ENCODE results near the gene PPP2R1B. TPM values are rescaled to one million over a fixed set of nuclear protein-coding genes. Genes with fewer than 3 reads are reported as not detected.

PPP2R1B gene
- polyA plus RNA-seq, 1 donor from 2014 or later, result 10.4 TPM

- no peak overlapping the region for H2AFZ ChIP-seq (ENCODE audit: low read depth, low read length)
- H3K27me3 ChIP-seq (ENCODE audit: insufficient read depth, low read depth, low read length), result no peaks in the 10 kb centered on the region
- H3F3A ChIP-seq (ENCODE audit: insufficient read depth, low read length, poor library complexity, severe bottlenecking), result no peaks in the 10 kb centered on the region
- no peak overlapping the region for H3K4me3 ChIP-seq (ENCODE audit: low read length)
- no peaks in the 10 kb centered on the region for H3K9me3 ChIP-seq (ENCODE audit: low read length)
- H3K79me2 ChIP-seq (replicated peaks; ENCODE audit: insufficient read depth, low read length), result no peaks in the 10 kb centered on the region
- H3K9ac ChIP-seq (ENCODE audit: low read length), result no peak overlapping the region
- TF ChIP-seq REST (IDR thresholded peaks at IDR 0.05; ENCODE audit: borderline replicate concordance) (no peak), MXI1 (conservative IDR thresholded peaks at IDR 0.05; ENCODE audit: poor library complexity, severe bottlenecking) (no peak), EP300 (conservative IDR thresholded peaks at IDR 0.05; ENCODE audit: poor library complexity, severe bottlenecking) (no peak), POLR2AphosphoS5 (IDR thresholded peaks at IDR 0.05) (no peak), EZH2 (IDR thresholded peaks at IDR 0.05; ENCODE audit: borderline replicate concordance, insufficient read depth, low read length, poor library complexity, severe bottlenecking) (no peak), CTCF (IDR thresholded peaks at IDR 0.05; ENCODE audit: poor library complexity, severe bottlenecking) (no peak), RAD21 (conservative IDR thresholded peaks at IDR 0.05) (no peak), TAF1 (IDR thresholded peaks at IDR 0.05; ENCODE audit: low read depth) (no peak), SMC3 (conservative IDR thresholded peaks at IDR 0.05; ENCODE audit: poor library complexity) (no peak)
- no peak overlapping the region for H3K4me2 ChIP-seq (ENCODE audit: low read length)
- no peaks in the 10 kb centered on the region for H4K20me1 ChIP-seq (ENCODE audit: insufficient read depth)
- no peaks in the 10 kb centered on the region for H3K9me2 ChIP-seq (ENCODE audit: insufficient read depth, low read length)
- H3K36me3 ChIP-seq (ENCODE audit: insufficient read depth, low read length), result no peaks in the 10 kb centered on the region
- no peak overlapping the region for H3K27ac ChIP-seq (ENCODE audit: low read length)
These were observed 11.9 kb upstream of the PPP2R1B start for GRCh38 chr11:111778047-111778558.

GRCh38 chr11:111777094-111778046 is 11.2 kb upstream of the PPP2R1B start:
- Histone ChIP-seq H3K27me3 (ENCODE audit: insufficient read depth, low read depth, low read length) (no peaks in the 10 kb centered on the region), H3K79me2 (replicated peaks; ENCODE audit: insufficient read depth, low read length) (no peaks in the 10 kb centered on the region), H3K9me2 (ENCODE audit: insufficient read depth, low read length) (no peaks in the 10 kb centered on the region), H3K4me2 (ENCODE audit: low read length) (no peak overlapping the region), H3K36me3 (ENCODE audit: insufficient read depth, low read length) (no peaks in the 10 kb centered on the region), H3K27ac (ENCODE audit: low read length) (no peak overlapping the region), H3K9me3 (ENCODE audit: low read length) (no peaks in the 10 kb centered on the region), H2AFZ (ENCODE audit: low read depth, low read length) (no peak overlapping the region), H3K9ac (ENCODE audit: low read length) (no peak overlapping the region), H3F3A (ENCODE audit: insufficient read depth, low read length, poor library complexity, severe bottlenecking) (no peaks in the 10 kb centered on the region), H3K4me3 (ENCODE audit: low read length) (no peak overlapping the region), H4K20me1 (ENCODE audit: insufficient read depth) (no peaks in the 10 kb centered on the region)
- TF ChIP-seq EZH2 (IDR thresholded peaks at IDR 0.05; ENCODE audit: borderline replicate concordance, insufficient read depth, low read length, poor library complexity, severe bottlenecking) (no peak), TAF1 (IDR thresholded peaks at IDR 0.05; ENCODE audit: low read depth) (no peak), SMC3 (conservative IDR thresholded peaks at IDR 0.05; ENCODE audit: poor library complexity) (peak; percentile 89), RAD21 (conservative IDR thresholded peaks at IDR 0.05) (peak; percentile 83), CTCF (IDR thresholded peaks at IDR 0.05; ENCODE audit: poor library complexity, severe bottlenecking) (peak; percentile 83)

Measured in neural cell (in vitro differentiated cells).